HG02884 (cell line): ENCODE measurements around the gene CD177.
"Not testable (repeated sequence)": the region's sequence is repeated elsewhere in the genome, so short reads cannot be mapped to it uniquely, and the experiment has no call there.

ENCODE experiments used
- ATAC-seq: cut with Tn5 transposase; IDR thresholded peaks from one replicate; pipeline ENCODE4 v1.9.1; 2021; ENCODE audit warnings: mild to moderate bottlenecking, moderate library complexity; ENCODE audit not compliant: unreplicated experiment

The CD177 gene

GRCh38 chr19:43332058-43332922 is 21.2 kb upstream of the CD177 start:
- ATAC-seq, result no peak

GRCh38 chr19:43336508-43336907 is 17.0 kb upstream of the CD177 start:
- not testable (repeated sequence) for ATAC-seq

GRCh38 chr19:43337737-43338136 is 15.7 kb upstream of the CD177 start:
- ATAC-seq, result no peak

- ATAC-seq, result no peak
Observed at GRCh38 chr19:43338530-43338929, 15.0 kb upstream of the CD177 start.

GRCh38 chr19:43339243-43339930 is 14.1 kb upstream of the CD177 start:
- not testable (repeated sequence) for ATAC-seq

- not testable (repeated sequence) for ATAC-seq
Observed at GRCh38 chr19:43340101-43340500, 13.4 kb upstream of the CD177 start.

GRCh38 chr19:43341098-43341497 is 12.4 kb upstream of the CD177 start:
- not testable (repeated sequence) for ATAC-seq

GRCh38 chr19:43342104-43342503 is 11.4 kb upstream of the CD177 start:
- not testable (repeated sequence) for ATAC-seq

- not testable (repeated sequence) for ATAC-seq
Observed at GRCh38 chr19:43344347-43344925, 9.1 kb upstream of the CD177 start.

GRCh38 chr19:43349813-43350212 is 3.7 kb upstream of the CD177 start:
- ATAC-seq, result not testable (repeated sequence)

GRCh38 chr19:43351998-43352746 is 1.3 kb upstream of the CD177 start:
- ATAC-seq, result no peak

- ATAC-seq, result no peak
Observed at GRCh38 chr19:43354305-43354627, 780 bp downstream of the CD177 start.

- ATAC-seq, result not testable (repeated sequence)
Observed at GRCh38 chr19:43356749-43357148, 3.3 kb downstream of the CD177 start.

GRCh38 chr19:43362179-43362578 is 8.7 kb downstream of the CD177 start:
- no peak for ATAC-seq

- ATAC-seq, result no peak
Observed at GRCh38 chr19:43362745-43363144, 9.3 kb downstream of the CD177 start.

- not testable (repeated sequence) for ATAC-seq
Observed at GRCh38 chr19:43365677-43366076, 12.2 kb downstream of the CD177 start.

- ATAC-seq, result no peak
Observed at GRCh38 chr19:43367822-43368221, 14.3 kb downstream of the CD177 start.

GRCh38 chr19:43368897-43369296 is 15.4 kb downstream of the CD177 start:
- not testable (repeated sequence) for ATAC-seq

- ATAC-seq, result no peak
Observed at GRCh38 chr19:43371909-43372308, 18.4 kb downstream of the CD177 start.

- ATAC-seq, result no peak
Observed at GRCh38 chr19:43372462-43372861, 19.0 kb downstream of the CD177 start.

- not testable (repeated sequence) for ATAC-seq
Observed at GRCh38 chr19:43377624-43378023, 24.1 kb downstream of the CD177 start.
